ENCODE results near the gene BTAF1. TPM values are rescaled to one million over a fixed set of nuclear protein-coding genes. Genes with fewer than 3 reads are reported as not detected.

Gene BTAF1
- total RNA-seq = 10 to 100 TPM; 44.5 to 49.5 (median 46.3) TPM

DNA sequence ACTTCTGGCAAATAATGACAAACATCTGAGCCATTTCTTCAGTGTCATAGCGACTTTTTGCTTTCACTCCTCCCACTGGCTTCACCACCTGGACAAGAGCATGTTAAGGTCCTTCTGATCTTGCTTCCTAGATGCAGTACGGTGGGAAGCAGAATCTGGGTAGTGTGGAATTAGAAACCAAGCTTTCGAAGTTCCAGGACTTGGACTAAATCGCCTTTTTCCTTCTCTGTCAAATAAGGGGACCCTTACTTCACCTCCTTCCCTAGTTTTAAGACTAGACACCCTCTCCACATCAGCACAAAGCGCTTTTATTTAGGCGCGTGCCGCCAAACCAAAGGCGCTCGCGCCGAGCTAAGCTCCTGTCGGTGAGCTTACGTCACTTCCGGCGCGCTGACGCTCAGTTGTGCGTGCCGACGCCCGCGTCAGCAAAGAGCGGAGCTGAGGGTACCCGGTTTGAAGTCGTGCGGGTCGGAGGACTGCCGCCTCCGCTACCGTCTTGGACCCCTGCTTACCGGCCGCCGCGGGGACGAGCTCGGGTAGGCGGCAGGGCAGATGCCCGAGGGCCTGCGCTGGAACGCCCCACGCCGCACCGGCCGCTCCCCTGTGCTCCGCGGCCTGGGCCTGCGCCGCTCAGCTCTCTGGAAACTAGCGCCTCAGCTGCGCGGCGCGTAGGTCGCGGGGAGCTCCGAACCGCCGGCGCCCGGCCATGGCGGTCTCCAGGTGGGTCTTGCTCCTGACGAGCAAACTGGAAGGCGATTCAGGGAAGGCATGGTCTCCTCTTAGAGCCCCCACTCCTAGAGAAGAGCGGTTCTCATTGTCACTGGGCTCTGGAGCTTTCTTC is at the start of gene BTAF1:
BTAF1 (plus strand) TSS at position 400 of the 841 bp plus-strand sequence; CDS start at position 707, 307 bp downstream.
- Mint-ChIP-seq H3K9me3 (no peaks in the 10 kb centered on the region), H3K36me3 (ENCODE audit: insufficient read depth) (peaks cover 18% of the 10 kb centered on the region), H3K4me3 (peak within 1 kb of the TSS; percentile 95)

DNA sequence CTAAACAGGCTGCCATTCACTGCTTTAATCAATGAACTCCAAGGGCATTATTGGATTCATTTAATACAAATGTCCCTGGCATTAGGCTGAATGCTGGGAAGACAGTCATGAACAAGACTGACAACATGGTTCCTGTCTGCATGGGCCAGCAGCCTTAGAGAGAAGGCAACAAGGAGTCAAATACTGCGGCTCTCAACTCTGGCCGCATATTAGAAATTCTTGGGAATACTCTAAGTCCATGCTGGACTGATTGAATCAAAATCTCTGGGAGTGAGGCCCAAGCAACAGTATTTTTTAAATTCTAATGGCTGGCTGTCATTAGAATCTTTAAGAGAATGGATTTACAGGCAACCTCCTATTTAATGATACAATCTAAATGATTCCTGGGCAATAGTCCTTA is 48.4 kb upstream of the BTAF1 start:
- no peaks in the 10 kb centered on the region for H3K36me3 Mint-ChIP-seq (ENCODE audit: insufficient read depth)
- no peak overlapping the region for H3K4me3 Mint-ChIP-seq
- ATAC-seq (no peak), DNase-seq (no peak)
- no peaks in the 10 kb centered on the region for H3K9me3 Mint-ChIP-seq
- H3K4me1 Mint-ChIP-seq (ENCODE audit: low read depth) = no peaks in the 10 kb centered on the region
- no peaks in the 10 kb centered on the region for H3K27me3 Mint-ChIP-seq (ENCODE audit: low read depth)

More for the DNA sequence above, at the start of gene BTAF1:
- ATAC-seq = peak; percentile 96 to 98
- peak; percentile 90 for DNase-seq
- H3K4me1 Mint-ChIP-seq (ENCODE audit: low read depth) = peaks cover 36% of the 10 kb centered on the region
- H3K27me3 Mint-ChIP-seq (ENCODE audit: low read depth) = peaks cover 2% of the 10 kb centered on the region

DNA sequence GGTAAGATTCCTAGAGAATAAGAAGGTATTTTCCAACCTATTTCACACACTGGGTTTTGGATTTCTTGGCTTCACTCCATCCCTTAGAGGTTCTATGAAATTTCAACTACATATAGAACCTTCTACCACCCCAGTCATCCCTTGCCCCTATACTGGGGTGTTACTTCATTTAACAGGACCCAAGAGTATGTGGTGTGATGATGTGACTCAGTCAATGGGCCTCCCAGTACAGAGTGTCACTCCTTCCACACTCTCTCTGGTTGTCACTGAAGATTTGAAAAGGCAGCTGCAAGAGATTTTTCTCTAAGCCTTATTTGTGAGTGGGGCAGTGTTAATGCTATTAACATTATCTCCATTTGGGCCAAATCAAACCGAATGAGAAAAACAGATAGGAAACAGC is 47.8 kb upstream of the BTAF1 start:
- H3K36me3 Mint-ChIP-seq (ENCODE audit: insufficient read depth) = no peaks in the 10 kb centered on the region
- peaks cover under 1% of the 10 kb centered on the region for H3K9me3 Mint-ChIP-seq
- ATAC-seq = no peak

DNA sequence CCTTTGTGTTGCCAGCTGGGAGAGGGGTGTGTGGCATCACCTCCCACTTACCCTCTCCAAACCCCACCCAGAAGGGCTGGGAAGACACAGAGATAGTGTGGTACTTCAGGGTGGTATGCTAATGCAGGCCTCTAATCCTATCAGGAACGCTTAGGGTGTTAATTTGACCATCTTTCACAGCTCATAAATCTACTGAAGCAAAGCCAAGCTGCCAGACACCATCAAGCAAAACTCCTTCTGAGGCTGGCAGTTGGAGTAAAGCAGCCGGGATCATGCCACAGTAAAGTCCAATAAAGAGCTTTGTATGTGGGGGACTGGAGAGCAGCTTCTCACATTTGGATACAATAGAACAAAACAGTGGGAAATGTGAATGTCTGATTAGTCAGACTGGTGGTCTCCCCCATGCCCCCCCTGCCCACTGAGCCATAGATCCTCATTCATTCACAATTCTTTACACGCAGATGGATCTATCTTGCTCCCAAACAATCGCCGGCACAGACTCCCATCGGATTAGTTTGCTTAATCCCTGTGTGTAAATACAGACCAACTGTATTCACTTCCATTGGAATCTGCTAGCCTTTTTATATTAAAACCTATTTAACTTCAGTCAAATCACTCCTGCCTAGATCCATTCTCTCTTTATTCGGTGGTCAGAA is 43.9 kb upstream of the BTAF1 start:
- no peak overlapping the region for H3K4me3 Mint-ChIP-seq
- H3K9me3 Mint-ChIP-seq = peaks cover 6% of the 10 kb centered on the region
- no peaks in the 10 kb centered on the region for H3K4me1 Mint-ChIP-seq (ENCODE audit: low read depth)
- H3K36me3 Mint-ChIP-seq (ENCODE audit: insufficient read depth) = no peaks in the 10 kb centered on the region
- DNase-seq (no peak), ATAC-seq (no peak)
- H3K27me3 Mint-ChIP-seq (ENCODE audit: low read depth) = no peaks in the 10 kb centered on the region

More for the DNA sequence above, 47.8 kb upstream of the BTAF1 start:
- DNase-seq = no peak
- H3K4me3 Mint-ChIP-seq = no peak overlapping the region
- H3K4me1 Mint-ChIP-seq (ENCODE audit: low read depth) = no peaks in the 10 kb centered on the region
- H3K27me3 Mint-ChIP-seq (ENCODE audit: low read depth) = no peaks in the 10 kb centered on the region

DNA sequence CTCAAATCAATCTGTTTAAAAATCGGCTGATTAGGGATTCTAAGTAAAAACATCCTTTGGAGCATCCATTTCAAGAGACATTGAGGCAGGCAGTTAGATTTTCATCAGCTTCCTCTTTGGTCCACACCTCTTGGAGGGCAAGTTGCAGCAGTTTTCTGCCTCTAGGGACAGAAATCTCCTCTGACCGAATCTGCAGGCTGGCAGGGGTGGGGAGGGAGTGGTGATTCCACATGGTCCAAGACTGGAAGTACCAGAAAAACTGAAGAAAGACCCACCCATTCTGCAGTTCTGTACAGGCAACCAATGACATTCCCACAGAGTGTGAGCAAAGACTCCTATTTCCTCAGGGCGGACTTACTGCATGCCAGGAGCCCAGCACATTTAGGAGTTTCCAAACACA is 43.3 kb upstream of the BTAF1 start:
- Mint-ChIP-seq H3K27me3 (ENCODE audit: low read depth) (peaks cover 2% of the 10 kb centered on the region), H3K9me3 (peaks cover 6% of the 10 kb centered on the region), H3K4me1 (ENCODE audit: low read depth) (no peaks in the 10 kb centered on the region), H3K4me3 (no peak overlapping the region), H3K36me3 (ENCODE audit: insufficient read depth) (no peaks in the 10 kb centered on the region)
- DNase-seq (no peak), ATAC-seq (no peak)

DNA sequence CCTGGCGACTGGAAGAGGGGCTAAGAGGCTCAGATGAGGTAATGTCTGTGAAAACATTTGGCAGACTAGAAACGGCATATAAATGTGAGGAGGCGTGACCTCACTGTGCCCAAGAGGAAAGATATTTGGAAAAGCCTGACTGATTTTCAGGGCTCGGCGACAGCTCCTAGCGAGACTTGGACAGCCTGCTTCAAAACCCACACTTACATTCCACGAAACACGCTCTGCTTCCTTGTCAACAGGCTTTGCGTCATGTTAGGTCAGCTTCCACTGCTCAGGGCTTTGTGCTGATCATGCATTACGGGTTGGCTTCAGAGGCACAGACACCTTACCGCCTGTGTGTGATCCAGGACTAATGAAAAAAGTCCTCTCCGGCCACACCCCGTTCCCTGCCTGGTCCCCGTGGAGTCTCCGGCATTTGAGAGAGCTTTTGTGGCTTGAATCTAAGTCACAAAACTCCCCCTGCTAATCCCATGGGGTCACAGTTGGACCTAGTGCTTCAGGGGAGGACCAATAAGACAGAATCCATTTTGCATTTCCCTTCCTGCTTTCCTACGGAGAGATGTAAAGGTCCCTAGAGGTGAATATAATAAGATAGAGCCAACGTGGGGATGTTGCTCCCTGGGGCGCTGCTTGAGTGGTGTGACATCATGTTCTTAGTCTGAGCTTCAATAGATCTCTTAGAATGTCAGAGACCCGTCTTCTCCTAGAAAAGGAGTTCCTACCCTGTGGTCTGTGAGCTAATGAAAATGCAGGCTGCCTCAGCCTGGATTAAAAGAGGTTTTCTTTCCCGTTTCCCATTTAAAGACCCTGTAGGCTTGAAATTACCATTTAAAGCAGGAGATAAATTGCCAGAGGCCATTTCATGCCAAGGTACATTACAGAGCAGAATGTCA is 39.8 kb upstream of the BTAF1 start:
- Mint-ChIP-seq H3K36me3 (ENCODE audit: insufficient read depth) (no peaks in the 10 kb centered on the region), H3K4me3 (no peak overlapping the region), H3K27me3 (ENCODE audit: low read depth) (peaks cover 7% of the 10 kb centered on the region), H3K4me1 (ENCODE audit: low read depth) (peaks cover 9% of the 10 kb centered on the region), H3K9me3 (peaks cover 6% of the 10 kb centered on the region)
- ATAC-seq (no peak), DNase-seq (no peak)

DNA sequence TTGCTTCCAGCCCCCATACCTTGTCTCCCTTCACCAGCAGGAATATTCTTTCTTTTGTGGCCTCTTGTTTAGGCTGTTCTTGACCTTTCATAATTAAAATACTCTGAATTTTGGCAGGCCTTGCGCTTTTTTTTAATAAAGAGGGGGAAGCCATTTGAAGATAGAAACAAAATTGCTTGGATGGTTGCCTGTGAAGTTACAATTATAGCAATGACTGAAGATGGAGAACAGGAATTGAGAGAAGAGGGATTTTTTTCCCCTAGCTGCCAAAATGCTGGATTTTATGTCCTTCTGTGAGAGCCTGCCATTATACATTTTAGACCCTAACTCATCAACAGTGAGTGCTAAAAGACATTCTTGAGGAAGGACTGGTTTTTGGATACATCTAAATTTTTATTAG is 39.0 kb upstream of the BTAF1 start:
- ATAC-seq (no peak), DNase-seq (no peak)
- no peak overlapping the region for H3K4me3 Mint-ChIP-seq
- H3K36me3 Mint-ChIP-seq (ENCODE audit: insufficient read depth) = no peaks in the 10 kb centered on the region
- H3K4me1 Mint-ChIP-seq (ENCODE audit: low read depth) = peaks cover 9% of the 10 kb centered on the region
- peaks cover 6% of the 10 kb centered on the region for H3K9me3 Mint-ChIP-seq
- peaks cover 9% of the 10 kb centered on the region for H3K27me3 Mint-ChIP-seq (ENCODE audit: low read depth)

DNA sequence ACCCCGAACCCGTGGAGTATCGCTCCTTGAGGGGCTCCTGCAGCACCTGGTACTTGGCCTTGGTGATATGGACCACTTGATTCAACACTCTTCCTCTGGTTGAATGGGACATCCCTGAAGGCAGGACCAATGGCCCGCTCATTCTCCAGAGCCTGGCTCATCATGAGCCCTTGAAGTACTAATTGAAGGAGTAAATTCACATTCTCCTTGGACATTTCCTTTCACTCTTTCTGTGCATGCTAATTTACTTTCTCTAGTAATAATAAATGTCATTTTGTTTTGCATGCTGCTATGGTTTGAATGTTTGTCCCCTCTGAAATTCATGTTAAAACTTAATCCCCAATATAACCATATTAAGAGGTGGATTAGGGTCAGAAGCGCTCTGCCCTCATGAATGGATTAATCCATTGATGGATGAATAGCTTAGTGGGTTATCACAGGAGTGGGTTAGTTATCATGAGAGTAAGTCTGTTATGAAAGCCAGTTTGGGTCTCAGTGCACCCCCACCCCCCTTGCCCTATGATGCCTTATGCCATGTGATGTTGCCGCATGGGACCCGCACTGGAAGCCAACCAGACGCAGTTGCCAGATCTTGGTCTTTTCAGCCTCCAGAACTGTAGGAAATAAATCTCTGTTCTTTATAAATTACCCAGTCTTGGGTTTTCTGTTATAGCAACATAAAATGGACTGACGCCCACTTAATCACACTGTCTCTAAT is 38.0 kb upstream of the BTAF1 start:
- no peak for ATAC-seq
- DNase-seq = no peak
- Mint-ChIP-seq H3K9me3 (peaks cover 6% of the 10 kb centered on the region), H3K36me3 (ENCODE audit: insufficient read depth) (no peaks in the 10 kb centered on the region), H3K4me3 (no peak overlapping the region), H3K4me1 (ENCODE audit: low read depth) (peaks cover 9% of the 10 kb centered on the region), H3K27me3 (ENCODE audit: low read depth) (peaks cover 14% of the 10 kb centered on the region)

DNA sequence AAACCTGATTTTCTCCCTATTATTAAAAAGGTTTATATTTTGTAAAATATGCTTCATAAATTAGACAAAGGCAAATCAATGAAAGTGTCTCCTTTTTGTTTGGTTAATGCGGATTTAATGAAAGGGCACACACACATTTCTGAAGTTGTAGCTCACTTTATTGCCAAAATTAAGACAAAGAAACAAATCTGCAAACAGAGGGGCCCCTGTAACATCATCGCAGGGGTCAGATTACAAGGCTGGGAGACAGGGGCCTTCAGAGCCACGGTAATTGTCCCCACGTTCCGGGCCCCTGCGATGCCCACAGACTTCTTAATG is 36.7 kb upstream of the BTAF1 start:
- DNase-seq (no peak), ATAC-seq (no peak)
- H3K4me1 Mint-ChIP-seq (ENCODE audit: low read depth) = peaks cover 9% of the 10 kb centered on the region
- H3K27me3 Mint-ChIP-seq (ENCODE audit: low read depth) = peaks cover 14% of the 10 kb centered on the region
- no peaks in the 10 kb centered on the region for H3K9me3 Mint-ChIP-seq
- H3K4me3 Mint-ChIP-seq = peak overlapping the region; percentile 85
- no peaks in the 10 kb centered on the region for H3K36me3 Mint-ChIP-seq (ENCODE audit: insufficient read depth)

DNA sequence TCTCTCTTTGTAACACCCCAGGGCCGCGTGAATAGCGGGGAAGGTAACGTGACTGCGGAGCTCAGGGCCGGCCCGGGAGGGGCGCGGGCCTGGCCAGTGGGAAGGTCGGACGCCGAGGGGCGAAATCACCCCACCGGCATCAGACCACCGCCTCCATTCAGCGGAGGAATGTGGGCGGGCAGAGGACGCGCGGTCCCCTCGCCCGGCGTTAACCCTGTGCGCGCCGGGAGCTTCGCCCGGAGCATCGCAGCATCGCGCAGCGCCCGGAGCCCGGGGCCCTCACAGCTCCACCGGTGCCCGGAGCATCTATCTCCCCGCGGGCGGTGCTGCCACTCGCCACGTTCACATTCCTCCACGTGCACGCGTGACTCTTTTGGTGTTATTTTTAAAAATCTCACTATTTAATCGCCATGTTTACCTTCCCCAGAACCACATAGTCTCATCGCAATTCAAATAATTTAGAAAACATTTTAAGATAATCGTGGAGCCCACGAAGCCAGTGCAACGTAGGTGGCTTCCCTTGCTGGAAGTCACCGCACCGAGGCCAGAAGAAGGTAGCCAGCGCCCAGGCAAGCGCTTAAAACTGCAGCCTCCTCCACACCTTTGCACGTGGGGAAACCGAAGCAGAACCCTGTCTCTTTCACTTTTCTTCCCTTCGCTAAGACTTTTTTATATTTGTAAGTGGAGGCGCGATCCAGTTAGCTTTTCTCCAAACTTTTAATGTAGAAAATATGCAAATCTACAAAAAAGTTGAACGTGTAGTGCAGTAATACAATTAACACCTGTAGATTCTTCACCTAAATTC is 36.1 kb upstream of the BTAF1 start:
- peak; percentile 79 to 82 for ATAC-seq
- Mint-ChIP-seq H3K9me3 (no peaks in the 10 kb centered on the region), H3K36me3 (ENCODE audit: insufficient read depth) (no peaks in the 10 kb centered on the region), H3K27me3 (ENCODE audit: low read depth) (peaks cover 14% of the 10 kb centered on the region), H3K4me3 (peak overlapping the region; percentile 85), H3K4me1 (ENCODE audit: low read depth) (peaks cover 9% of the 10 kb centered on the region)
- peak; percentile 9 for DNase-seq

DNA sequence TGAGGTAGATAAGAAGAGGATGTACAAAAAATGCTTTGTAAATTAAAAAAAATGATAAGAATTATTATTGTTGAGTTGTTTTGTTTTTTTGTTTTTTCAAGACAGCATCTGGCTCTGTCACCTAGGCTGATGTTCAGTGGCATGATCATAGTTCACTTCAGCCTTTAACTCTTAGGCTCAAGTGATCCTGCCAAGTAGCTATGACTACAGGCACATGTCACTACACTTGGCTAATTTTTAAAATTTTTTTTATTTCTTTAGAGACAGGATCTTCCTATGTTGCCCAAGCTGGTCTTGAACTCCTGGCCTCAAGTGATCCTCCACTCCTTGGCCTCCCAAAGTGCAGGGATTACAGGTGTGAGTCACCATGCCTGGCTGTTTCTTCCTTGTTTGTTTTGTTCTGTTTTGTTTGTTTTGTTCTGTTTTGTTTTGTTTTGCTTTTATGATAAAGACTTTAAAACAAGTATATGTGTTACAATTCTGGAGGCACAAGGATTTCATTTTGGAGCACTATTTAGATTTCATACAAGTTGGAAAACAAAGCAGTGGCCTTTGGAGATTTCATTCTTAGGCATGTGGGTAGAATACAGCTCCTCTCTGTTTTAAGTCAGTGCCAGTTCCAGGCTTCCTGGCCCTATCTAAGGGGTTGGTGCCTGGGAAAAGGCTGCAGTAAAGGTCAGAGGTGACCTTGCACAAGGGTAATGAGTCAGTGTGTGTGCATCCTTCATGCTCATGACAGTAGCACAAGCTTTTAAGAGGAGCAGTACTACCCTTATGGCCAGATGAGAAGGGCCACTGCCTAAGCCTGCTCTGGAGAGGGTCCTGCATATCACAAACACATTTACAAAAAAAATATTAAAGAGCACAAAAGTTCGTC is 32.2 kb upstream of the BTAF1 start:
- DNase-seq (no peak), ATAC-seq (no peak)
- peaks cover 9% of the 10 kb centered on the region for H3K4me1 Mint-ChIP-seq (ENCODE audit: low read depth)
- H3K9me3 Mint-ChIP-seq = no peaks in the 10 kb centered on the region
- no peak overlapping the region for H3K4me3 Mint-ChIP-seq
- H3K36me3 Mint-ChIP-seq (ENCODE audit: insufficient read depth) = no peaks in the 10 kb centered on the region
- H3K27me3 Mint-ChIP-seq (ENCODE audit: low read depth) = peaks cover 12% of the 10 kb centered on the region

DNA sequence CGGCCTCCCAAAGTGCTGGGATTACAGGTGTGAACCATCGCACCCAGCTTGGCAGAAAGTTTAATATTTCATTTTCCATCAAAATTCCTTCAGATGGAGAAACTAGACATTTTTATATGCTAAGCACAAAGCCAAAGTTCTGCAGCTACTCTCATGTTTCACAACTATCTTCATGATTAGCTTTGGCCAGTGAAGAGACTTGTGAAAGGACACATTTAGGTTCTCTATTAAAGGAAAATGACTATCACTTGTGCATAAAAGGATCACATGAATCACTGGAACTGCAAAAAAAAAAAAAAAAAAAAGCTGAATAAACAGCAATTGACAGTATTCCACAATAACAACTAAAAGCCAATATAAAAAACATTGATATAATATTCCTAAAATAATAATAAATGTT is 30.5 kb upstream of the BTAF1 start:
- H3K4me3 Mint-ChIP-seq = no peak overlapping the region

More for the DNA sequence above, 30.5 kb upstream of the BTAF1 start:
- ATAC-seq (no peak), DNase-seq (no peak)
- no peaks in the 10 kb centered on the region for H3K36me3 Mint-ChIP-seq (ENCODE audit: insufficient read depth)
- H3K4me1 Mint-ChIP-seq (ENCODE audit: low read depth) = no peaks in the 10 kb centered on the region
- H3K27me3 Mint-ChIP-seq (ENCODE audit: low read depth) = peaks cover 7% of the 10 kb centered on the region
- no peaks in the 10 kb centered on the region for H3K9me3 Mint-ChIP-seq
